Thyroid gland (tissue), 4 donors: ENCODE measurements around the gene RBM25. TPM values are rescaled to one million over a fixed set of nuclear protein-coding genes. Genes with fewer than 3 reads are reported as not detected.

ENCODE experiments used
- DNase-seq, 2 donors: peaks; one replicate each; pipeline ENCODE4 v3.0.0-alpha.2; 2019
- H3K27ac ChIP-seq, 3 donors: fragments of 200-600 bp; sonication (generic); 1 replicate in 2 of 3; 2 replicates in 1 of 3; pipeline ENCODE4 v1.5.1; 2016 to 2019; ENCODE audit warnings: mild to moderate bottlenecking in 1 of 3, moderate library complexity in 1 of 3
- H3K27me3 ChIP-seq: fragments of 200-600 bp; sonication (generic); one replicate; pipeline ENCODE4 v1.5.1; 2019
- H3K36me3 ChIP-seq, 2 donors: fragments of 200-600 bp; sonication (generic); one replicate each; pipeline ENCODE4 v1.5.1; 2016 to 2019
- H3K4me1 ChIP-seq, 2 donors: fragments of 200-600 bp; sonication (generic); one replicate each; pipeline ENCODE4 v1.5.1; 2017 to 2019
- H3K4me3 ChIP-seq, 3 donors: fragments of 200-600 bp; sonication (generic); replicated peaks in 1 of 3; 1 replicate in 2 of 3; 2 replicates in 1 of 3; pipeline ENCODE4 v1.5.1; 2016; ENCODE audit warnings: mild to moderate bottlenecking in 1 of 3
- H3K9me3 ChIP-seq: fragments of 200-600 bp; sonication (generic); one replicate; pipeline ENCODE4 v1.5.1; 2017
- POLR2A ChIP-seq, 2 donors: fragments of 450-650 bp; IDR thresholded peaks; one replicate each; pipeline ENCODE4 v1.6.1; 2017; ENCODE audit warnings: antibody characterized with exemption in 2 of 2, mild to moderate bottlenecking in 2 of 2, moderate library complexity in 1 of 2
- WGBS, 2 donors: methylation state at CpG; one replicate each; pipeline ENCODE4 v1.1.5; 2017; 5-methylcytosine and 5-hydroxymethylcytosine counted together
- intact Hi-C: fragments of 100-400 bp; cut with DNase I; formaldehyde crosslinking; loops from one replicate; pipeline ENCODE4 v1.15.1; 2023
- small RNA-seq: library from RNA; depleted of rRNA; stranded (forward); fragments of <200 nt; gene quantifications from one replicate; pipeline ENCODE3, GENCODE V24; 2016
- total RNA-seq, 4 donors: library from RNA; depleted of rRNA; stranded (reverse); fragments of >200 nt; gene quantifications; one replicate each; pipeline ENCODE4 v1.2.3, GENCODE V29; 2016
- TF ChIP-seq, protein P1 (sequence below), 6 experiments: fragments of 200-600 bp in 3 of 6; fragments of 450-650 bp in 3 of 6; sonication (generic) in 3 of 6; IDR thresholded peaks; one replicate each; pipeline ENCODE4 v1.5.1; 2016 to 2019; ENCODE audit warnings: antibody characterized with exemption in 6 of 6, mild to moderate bottlenecking in 2 of 6, inconsistent platforms in 1 of 6, moderate library complexity in 1 of 6

RBM25 gene
- total RNA-seq, 4 donors from 2014 or later = 56.0 to 103 (median 69.9) TPM

DNA sequence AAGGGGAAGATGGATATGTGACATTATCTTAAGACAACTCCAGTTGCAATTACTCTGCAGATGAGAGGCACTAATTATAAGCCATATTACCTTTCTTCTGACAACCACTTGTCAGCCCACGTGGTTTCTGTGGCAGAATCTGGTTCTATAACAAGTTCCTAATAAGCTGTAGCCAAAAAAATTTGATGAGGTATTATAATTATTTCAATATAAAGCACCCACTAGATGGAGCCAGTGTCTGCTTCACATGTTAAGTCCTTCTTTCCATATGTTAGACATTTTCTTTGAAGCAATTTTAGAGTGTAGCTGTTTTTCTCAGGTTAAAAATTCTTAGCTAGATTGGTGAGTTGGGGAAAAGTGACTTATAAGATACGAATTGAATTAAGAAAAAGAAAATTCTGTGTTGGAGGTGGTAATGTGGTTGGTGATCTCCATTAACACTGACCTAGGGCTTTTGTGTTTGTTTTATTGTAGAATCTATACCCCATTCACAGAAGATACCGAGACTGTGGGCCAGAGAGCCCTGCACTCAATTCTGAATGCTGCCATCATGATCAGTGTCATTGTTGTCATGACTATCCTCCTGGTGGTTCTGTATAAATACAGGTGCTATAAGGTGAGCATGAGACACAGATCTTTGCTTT is 114.9 kb downstream of the RBM25 start:
- Histone ChIP-seq H3K9me3 (no peaks in the 10 kb centered on the region), H3K4me3 (no peak overlapping the region), H3K27ac (no peak overlapping the region), H3K4me1 (peaks cover 0 to 7% of the 10 kb centered on the region in 2 donors), H3K36me3 (peaks cover 36 to 43% of the 10 kb centered on the region in 2 donors), H3K27me3 (no peaks in the 10 kb centered on the region)
- TF ChIP-seq POLR2A (IDR thresholded peaks at IDR 0.05) = no peak
- TF ChIP-seq, protein P1, sequence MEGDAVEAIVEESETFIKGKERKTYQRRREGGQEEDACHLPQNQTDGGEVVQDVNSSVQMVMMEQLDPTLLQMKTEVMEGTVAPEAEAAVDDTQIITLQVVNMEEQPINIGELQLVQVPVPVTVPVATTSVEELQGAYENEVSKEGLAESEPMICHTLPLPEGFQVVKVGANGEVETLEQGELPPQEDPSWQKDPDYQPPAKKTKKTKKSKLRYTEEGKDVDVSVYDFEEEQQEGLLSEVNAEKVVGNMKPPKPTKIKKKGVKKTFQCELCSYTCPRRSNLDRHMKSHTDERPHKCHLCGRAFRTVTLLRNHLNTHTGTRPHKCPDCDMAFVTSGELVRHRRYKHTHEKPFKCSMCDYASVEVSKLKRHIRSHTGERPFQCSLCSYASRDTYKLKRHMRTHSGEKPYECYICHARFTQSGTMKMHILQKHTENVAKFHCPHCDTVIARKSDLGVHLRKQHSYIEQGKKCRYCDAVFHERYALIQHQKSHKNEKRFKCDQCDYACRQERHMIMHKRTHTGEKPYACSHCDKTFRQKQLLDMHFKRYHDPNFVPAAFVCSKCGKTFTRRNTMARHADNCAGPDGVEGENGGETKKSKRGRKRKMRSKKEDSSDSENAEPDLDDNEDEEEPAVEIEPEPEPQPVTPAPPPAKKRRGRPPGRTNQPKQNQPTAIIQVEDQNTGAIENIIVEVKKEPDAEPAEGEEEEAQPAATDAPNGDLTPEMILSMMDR (IDR thresholded peaks at IDR 0.05) = peak in 5 of 6 experiments; percentile 15 to 58 (median 41)
- DNase-seq = no peak
- intact Hi-C loops = loop anchor here (5.0 kb wide), 1 partner anchor 299 kb away; no protein-coding TSS in a partner anchor
- WGBS, 2 donors = 58 to 67% methylated on average over 3 of the region's 3 CpGs

Small RNAs within 50 kb of the gene (small RNA-seq; reads per million reads assigned to genes)
- not detected for gene RN7SL586P

Other genes starting within 250 kb of the RBM25 start
- gene DPF3, start 164.4 kb upstream of the RBM25 start, total RNA-seq = 1 to 10 TPM in 2 of 4 donors, under 1 TPM in 2; 0.27 to 3.3 (median 1.3) TPM
- gene DCAF4, start 132.1 kb upstream of the RBM25 start, total RNA-seq = 10 to 100 TPM; 29.0 to 45.0 (median 36.7) TPM
- 10 to 100 TPM; 21.9 to 29.2 (median 27.1) TPM for gene ZFYVE1, start 31.4 kb upstream of the RBM25 start, total RNA-seq
- 100 to 1,000 TPM in 1 of 4 donors, 10 to 100 TPM in 3; 54.6 to 100 (median 68.1) TPM for gene PSEN1, start 78.0 kb downstream of the RBM25 start, total RNA-seq
- gene PAPLN, start 179.0 kb downstream of the RBM25 start, total RNA-seq = 10 to 100 TPM; 23.2 to 82.8 (median 48.4) TPM